Measurements from ENCODE around the gene MSH4.

The MSH4 gene

DNA sequence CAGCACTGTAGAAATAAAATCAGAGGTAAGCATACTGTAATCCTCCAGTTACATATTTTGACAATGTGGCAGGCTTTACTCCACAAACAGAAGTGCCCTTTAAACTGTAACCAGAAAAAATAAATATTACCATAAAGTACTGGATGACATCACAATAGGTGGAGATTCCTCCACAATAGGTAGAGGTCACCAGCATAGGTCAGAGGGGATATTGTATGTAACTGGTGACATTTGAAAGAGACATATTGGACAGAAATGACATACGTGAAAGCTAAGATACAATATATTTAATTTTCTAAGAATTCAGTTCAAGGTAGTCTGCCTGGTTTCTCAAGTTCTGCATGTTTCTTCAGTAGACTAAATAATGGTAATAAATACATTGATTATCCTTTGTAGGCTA, 135.6 kb downstream of the MSH4 start, which contains the start of gene ASB17:
TSS of gene ASB17 (minus strand) at position 101 of the 400 bp plus-strand sequence. CDS start 113 bp downstream, outside the sequence.
- no peak for DNase-seq

DNA sequence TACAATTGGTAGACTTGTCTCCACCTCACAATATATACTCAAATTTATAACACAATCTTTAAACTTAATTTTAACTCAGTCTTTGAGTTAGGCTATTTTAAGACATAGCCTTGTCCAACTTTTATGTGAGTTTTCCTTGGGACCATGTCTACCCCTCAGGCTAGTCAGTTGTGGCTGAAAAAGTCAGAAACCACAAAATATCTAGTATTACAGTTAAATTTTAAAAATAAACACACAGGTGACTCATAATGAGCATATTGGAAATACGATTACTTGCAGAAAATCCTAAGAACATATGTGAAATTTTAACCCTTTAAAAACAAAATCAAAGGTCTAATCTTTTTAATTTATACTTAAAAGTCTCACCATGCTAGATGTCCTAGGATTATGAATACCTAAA, 140.4 kb downstream of the MSH4 start:
- DNase-seq = no peak

DNA sequence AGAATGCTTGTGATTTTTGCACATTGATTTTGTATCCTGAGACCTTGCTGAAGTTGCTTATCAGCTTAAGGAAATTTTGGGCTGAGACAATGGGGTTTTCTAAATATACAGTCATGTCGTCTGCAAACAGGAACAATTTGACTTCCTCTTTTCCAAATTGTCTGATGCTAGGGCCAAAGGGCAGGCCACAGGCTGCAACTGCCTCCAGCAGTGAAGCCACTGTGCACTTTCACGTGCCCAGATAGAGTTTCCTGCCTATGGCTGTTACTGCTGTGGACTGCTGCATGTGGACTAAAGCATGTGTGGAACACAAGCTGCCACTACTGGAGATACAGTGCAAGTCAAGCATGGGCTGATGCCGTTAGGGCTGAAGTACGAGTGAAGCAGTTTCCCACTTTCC, 146.4 kb downstream of the MSH4 start:
- peak in 1 of 56 donors; percentile 0 for DNase-seq

- no peak for DNase-seq
Measured at GRCh38 chr1:75950176-75950575, 153.5 kb downstream of the MSH4 start.

DNA sequence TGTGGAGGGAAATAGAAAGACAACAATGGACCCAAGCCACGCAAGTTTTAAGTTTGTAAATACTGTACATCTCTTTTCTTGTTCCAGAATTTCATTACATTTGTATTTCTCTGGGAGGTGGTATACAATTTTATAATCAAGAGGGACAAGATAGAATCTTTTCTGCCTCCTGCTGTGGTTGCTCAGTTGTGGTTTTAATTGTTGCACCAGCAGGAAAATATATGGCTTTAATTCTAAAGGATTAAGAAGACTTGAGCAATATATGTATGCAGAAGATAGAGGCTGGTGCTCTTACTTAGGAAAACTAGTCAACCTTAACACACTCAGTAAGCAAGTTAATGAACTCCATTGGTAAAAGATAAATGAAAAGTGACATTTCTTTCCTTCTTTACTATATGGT, 155.3 kb downstream of the MSH4 start:
- no peak for DNase-seq

GRCh38 chr1:75953461-75953860, 156.8 kb downstream of the MSH4 start:
- DNase-seq = no peak

DNA sequence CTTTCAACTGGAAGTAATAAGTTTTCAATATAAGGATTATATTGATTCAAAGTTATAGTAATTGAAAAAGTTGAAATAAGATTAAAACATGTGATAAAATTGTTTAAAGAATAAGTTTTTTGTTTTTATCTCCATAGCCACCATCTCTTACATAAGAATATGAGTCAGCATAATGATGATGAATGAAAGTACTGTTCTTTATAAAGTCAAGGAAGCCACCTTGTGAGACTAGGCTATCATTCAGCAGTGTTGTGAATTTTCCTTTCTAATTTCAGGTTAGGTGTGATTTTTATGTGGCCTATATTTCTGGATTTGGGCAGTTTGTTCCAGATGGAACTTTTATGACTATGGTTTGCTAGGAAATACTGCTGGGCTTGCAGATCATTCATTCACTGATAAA, 157.9 kb downstream of the MSH4 start:
- DNase-seq = no peak
